ENCODE results near the gene ASIC4.

ASIC4 gene

DNA sequence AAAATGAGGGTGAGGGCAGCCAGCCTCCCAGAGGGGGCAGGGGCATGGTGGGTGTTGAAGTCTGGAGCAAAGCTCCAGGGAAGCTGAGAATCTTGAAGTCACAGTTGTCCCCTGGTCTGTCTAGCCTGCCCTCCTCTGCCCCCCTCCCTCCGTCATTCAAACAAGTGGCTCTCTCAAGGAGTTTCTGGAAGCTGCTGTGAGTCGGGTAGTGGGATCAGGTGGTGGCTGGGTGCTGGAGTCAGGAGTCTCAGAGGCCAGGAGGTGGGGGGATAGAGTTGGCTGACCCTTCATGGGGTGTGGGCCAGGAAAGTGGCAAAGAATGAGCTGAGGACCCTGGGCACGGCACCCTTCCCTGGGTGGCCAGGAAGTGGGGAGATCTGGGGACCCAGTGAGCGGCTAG is 495 bp upstream of the ASIC4 start:
- no peak overlapping the region for H3K4me3 ChIP-seq (ENCODE audit: low read depth, low read length)
- no peak for TF ChIP-seq CTCF (IDR thresholded peaks at IDR 0.05; ENCODE audit: low read depth, low read length, missing control alignments)
- in situ Hi-C loops (cut with HindIII; ENCODE audit: low sequenced_read_pairs): no loop called here
- no peak for DNase-seq (ENCODE audit: low read depth)

GRCh38 chr2:219514836-219515235 is 554 bp downstream of the ASIC4 start:
- no peak for DNase-seq (ENCODE audit: low read depth)
- H3K4me3 ChIP-seq (ENCODE audit: low read depth, low read length): no peak overlapping the region
- TF ChIP-seq CTCF (IDR thresholded peaks at IDR 0.05; ENCODE audit: low read depth, low read length, missing control alignments): no peak
- in situ Hi-C loops (cut with HindIII; ENCODE audit: low sequenced_read_pairs): no loop called here

DNA sequence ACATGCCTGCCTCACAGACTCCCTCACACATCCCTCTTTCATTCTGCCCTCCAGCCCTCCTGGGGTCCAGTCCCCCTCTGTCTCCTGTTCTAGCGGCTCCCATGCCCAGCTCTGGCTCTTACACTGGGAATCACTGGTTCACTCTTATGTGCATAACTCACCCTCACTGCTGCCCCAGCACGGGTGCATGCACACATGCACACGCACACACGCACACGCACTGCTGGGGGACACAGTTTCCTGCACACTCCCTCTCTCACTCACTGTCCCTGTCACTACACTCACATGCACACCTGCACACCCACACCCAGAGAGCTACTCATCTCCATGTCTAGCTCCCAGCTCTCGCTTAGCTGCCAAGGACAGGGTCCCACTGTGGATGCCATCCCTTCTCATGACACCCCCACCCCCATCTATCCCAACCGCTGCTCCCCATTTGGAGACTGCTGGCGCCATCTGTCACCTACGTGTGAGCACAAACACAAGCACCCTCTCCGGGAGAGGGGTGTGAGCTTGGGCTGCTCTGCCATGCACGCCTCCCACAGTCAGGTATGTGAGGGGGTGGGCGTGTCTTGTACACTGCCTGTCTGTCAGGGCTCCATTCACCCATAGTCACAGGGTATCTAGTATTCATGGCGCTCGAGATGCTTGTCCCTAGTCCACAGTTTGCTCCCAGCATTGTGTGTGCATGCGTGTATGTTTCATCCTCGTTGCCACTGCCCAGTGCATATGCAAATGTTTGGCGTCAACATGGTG is 1.8 kb downstream of the ASIC4 start:
- TF ChIP-seq CTCF (IDR thresholded peaks at IDR 0.05; ENCODE audit: low read depth, low read length, missing control alignments): no peak
- no peak for DNase-seq (ENCODE audit: low read depth)
- in situ Hi-C loops (cut with HindIII; ENCODE audit: low sequenced_read_pairs): no loop called here
- H3K4me3 ChIP-seq (ENCODE audit: low read depth, low read length): no peak overlapping the region

- TF ChIP-seq CTCF (IDR thresholded peaks at IDR 0.05; ENCODE audit: low read depth, low read length, missing control alignments): no peak
- no peak overlapping the region for H3K4me3 ChIP-seq (ENCODE audit: low read depth, low read length)
- DNase-seq (ENCODE audit: low read depth): no peak
- in situ Hi-C loops (cut with HindIII; ENCODE audit: low sequenced_read_pairs): no loop called here
Observed at GRCh38 chr2:219516888-219517287, 2.6 kb downstream of the ASIC4 start.

GRCh38 chr2:219517954-219518778 is 3.9 kb downstream of the ASIC4 start:
- in situ Hi-C loops (cut with HindIII; ENCODE audit: low sequenced_read_pairs): no loop called here
- DNase-seq (ENCODE audit: low read depth): no peak
- TF ChIP-seq CTCF (IDR thresholded peaks at IDR 0.05; ENCODE audit: low read depth, low read length, missing control alignments): no peak
- H3K4me3 ChIP-seq (ENCODE audit: low read depth, low read length): no peak overlapping the region

- H3K4me3 ChIP-seq (ENCODE audit: low read depth, low read length): no peak overlapping the region
- DNase-seq (ENCODE audit: low read depth): no peak
- no peak for TF ChIP-seq CTCF (IDR thresholded peaks at IDR 0.05; ENCODE audit: low read depth, low read length, missing control alignments)
- in situ Hi-C loops (cut with HindIII; ENCODE audit: low sequenced_read_pairs): no loop called here
Observed at GRCh38 chr2:219519526-219519916, 5.2 kb downstream of the ASIC4 start.
